A549 (cell line): ENCODE results near the gene UBAP1L. TPM values are rescaled to one million over a fixed set of nuclear protein-coding genes. Genes with fewer than 3 reads are reported as not detected.

Experiments
- ATAC-seq, 2 experiments: fragments of 200-7000 bp in 1 of 2; fragments of >200 bp in 1 of 2; cut with Nextera tagmentation in 1 of 2; cut with Tn5 transposase in 1 of 2; 3 replicates each; pipeline versions ENCODE4 v1.8.0 to v1.9.1; 2018 to 2020; ENCODE audit warnings: mild to moderate bottlenecking in 1 of 2, moderate library complexity in 1 of 2
- CTCF ChIA-PET: fragments of 300-600 bp; sonication (Branson Sonifier 250); formaldehyde crosslinking; extraction: SDS; loops from one replicate; lab custom pipeline; 2021; ENCODE audit warnings: antibody characterized with exemption, inconsistent platforms; lab: Yijun Ruan, JAX
- POLR2A ChIA-PET: fragments of 350-600 bp; formaldehyde crosslinking; extraction: SDS; loops from one replicate; lab custom pipeline; 2021; ENCODE audit warnings: antibody characterized with exemption, inconsistent platforms; lab: Yijun Ruan, JAX
- DNase-seq, 2 experiments: peaks; one replicate each; pipeline versions ENCODE4 v3.0.0 to v3.0.0-alpha.2; 2011 to 2016; ENCODE audit warnings: low read depth in 1 of 2, low spot score in 1 of 2
- FAIRE-seq: peaks from 2 replicates; lab custom pipeline; 2011; peaks lifted over from hg19 to GRCh38; lab: Jason Lieb, UNC
- H3K27ac ChIP-seq, 2 experiments: fragments of >200 bp; sonication (Bioruptor Twin); formaldehyde crosslinking; 3 replicates each; pipeline ENCODE4 v1.5.1; 2016 to 2017
- H3K4me1 ChIP-seq: fragments of >200 bp; sonication (Bioruptor Twin); formaldehyde crosslinking; 3 replicates; pipeline ENCODE4 v1.6.1; 2016
- H3K4me2 ChIP-seq: fragments of >200 bp; sonication (Bioruptor Twin); formaldehyde crosslinking; 3 replicates; pipeline ENCODE4 v1.6.1; 2016
- H3K4me3 ChIP-seq: fragments of >200 bp; sonication (Bioruptor Twin); formaldehyde crosslinking; 3 replicates; pipeline ENCODE4 v1.5.1; 2016
- H3K9me3 ChIP-seq: fragments of >200 bp; sonication (Bioruptor Twin); formaldehyde crosslinking; 3 replicates; pipeline ENCODE4 v1.6.1; 2016
- EHMT2 ChIP-seq: fragments of 200-600 bp; sonication (generic); IDR thresholded peaks from 2 replicates; pipeline ENCODE4 v1.6.1; 2016; ENCODE audit warnings: antibody characterized with exemption, low read depth, mild to moderate bottlenecking, moderate library complexity
- ESRRA ChIP-seq: fragments of 150-350 bp; IDR thresholded peaks from 2 replicates; pipeline ENCODE4 v1.6.1; 2014; ENCODE audit warnings: mild to moderate bottlenecking, low read length, borderline replicate concordance
- FOSL2 ChIP-seq, 2 experiments: fragments of 450-650 bp in 1 of 2; fragments of >200 bp in 1 of 2; sonication (Bioruptor Twin) in 1 of 2; formaldehyde crosslinking; IDR thresholded peaks; 2 replicates each; pipeline versions ENCODE4 v1.5.0 to v1.6.1; 2016 to 2020; ENCODE audit warnings: mild to moderate bottlenecking in 1 of 2, moderate library complexity in 1 of 2
- FOXS1 ChIP-seq: fragments of 250-450 bp; sonication (Bioruptor Pico); IDR thresholded peaks from 2 replicates; pipeline ENCODE4 v1.5.0; 2020; ENCODE audit warnings: mild to moderate bottlenecking, moderate library complexity
- GATA3 ChIP-seq: IDR thresholded peaks from 2 replicates; pipeline ENCODE4 v1.6.1; 2012; ENCODE audit warnings: borderline replicate concordance
- HEYL ChIP-seq: fragments of 250-450 bp; sonication (Bioruptor Pico); IDR thresholded peaks from 2 replicates; pipeline ENCODE4 v1.8.0; 2021; ENCODE audit warnings: mild to moderate bottlenecking, moderate library complexity
- HOXB13 ChIP-seq: fragments of 250-450 bp; sonication (Bioruptor Pico); IDR thresholded peaks from 2 replicates; pipeline ENCODE4 v1.5.0; 2020; ENCODE audit warnings: low read depth, mild to moderate bottlenecking, moderate library complexity
- PHF8 ChIP-seq: fragments of 200-600 bp; sonication (generic); IDR thresholded peaks from 2 replicates; pipeline ENCODE4 v1.6.1; 2016; ENCODE audit warnings: low read depth, mild to moderate bottlenecking, antibody characterized with exemption, moderate library complexity, borderline replicate concordance
- SREBF2 ChIP-seq: fragments of 450-650 bp; IDR thresholded peaks from 2 replicates; pipeline ENCODE4 v1.6.1; 2014; ENCODE audit warnings: mild to moderate bottlenecking, moderate library complexity
- WGBS: methylation state at CpG from one replicate; pipeline ENCODE4 v1.1.6; 2017; ENCODE audit errors: missing lambda C conversion rate; 5-methylcytosine and 5-hydroxymethylcytosine counted together
- polyA plus RNA-seq, 4 experiments: library from polyadenylated mRNA; depleted of rRNA in 3 of 4; stranded (reverse); fragments of >200 nt; fragmentation: RNase III in 1 of 4; extraction: RNeasy Plus Mini Kit Qiagen cat#74134 plus additional on column Dnase treatment in 1 of 4; gene quantifications; 2 replicates in 3 of 4; 3 replicates in 1 of 4; pipeline ENCODE4 v1.2.3, GENCODE V29; 2011 to 2017
- TF ChIP-seq, protein P1 (sequence below): fragments of 450-650 bp; IDR thresholded peaks from 2 replicates; pipeline ENCODE4 v1.6.1; 2014; ENCODE audit warnings: antibody characterized with exemption
- TF ChIP-seq, protein P2 (sequence below): fragments of 250-450 bp; sonication (Bioruptor Pico); IDR thresholded peaks from 2 replicates; pipeline ENCODE4 v1.5.0; 2021; ENCODE audit warnings: mild to moderate bottlenecking, moderate library complexity, borderline replicate concordance
- TF ChIP-seq, protein P3 (sequence below): IDR thresholded peaks from 2 replicates; pipeline ENCODE4 v1.6.1; 2012

Gene UBAP1L
- polyA plus RNA-seq, 2 of the 4 experiments (the other 2 are of a cell fraction): 0.84 to 0.87 TPM

DNA sequence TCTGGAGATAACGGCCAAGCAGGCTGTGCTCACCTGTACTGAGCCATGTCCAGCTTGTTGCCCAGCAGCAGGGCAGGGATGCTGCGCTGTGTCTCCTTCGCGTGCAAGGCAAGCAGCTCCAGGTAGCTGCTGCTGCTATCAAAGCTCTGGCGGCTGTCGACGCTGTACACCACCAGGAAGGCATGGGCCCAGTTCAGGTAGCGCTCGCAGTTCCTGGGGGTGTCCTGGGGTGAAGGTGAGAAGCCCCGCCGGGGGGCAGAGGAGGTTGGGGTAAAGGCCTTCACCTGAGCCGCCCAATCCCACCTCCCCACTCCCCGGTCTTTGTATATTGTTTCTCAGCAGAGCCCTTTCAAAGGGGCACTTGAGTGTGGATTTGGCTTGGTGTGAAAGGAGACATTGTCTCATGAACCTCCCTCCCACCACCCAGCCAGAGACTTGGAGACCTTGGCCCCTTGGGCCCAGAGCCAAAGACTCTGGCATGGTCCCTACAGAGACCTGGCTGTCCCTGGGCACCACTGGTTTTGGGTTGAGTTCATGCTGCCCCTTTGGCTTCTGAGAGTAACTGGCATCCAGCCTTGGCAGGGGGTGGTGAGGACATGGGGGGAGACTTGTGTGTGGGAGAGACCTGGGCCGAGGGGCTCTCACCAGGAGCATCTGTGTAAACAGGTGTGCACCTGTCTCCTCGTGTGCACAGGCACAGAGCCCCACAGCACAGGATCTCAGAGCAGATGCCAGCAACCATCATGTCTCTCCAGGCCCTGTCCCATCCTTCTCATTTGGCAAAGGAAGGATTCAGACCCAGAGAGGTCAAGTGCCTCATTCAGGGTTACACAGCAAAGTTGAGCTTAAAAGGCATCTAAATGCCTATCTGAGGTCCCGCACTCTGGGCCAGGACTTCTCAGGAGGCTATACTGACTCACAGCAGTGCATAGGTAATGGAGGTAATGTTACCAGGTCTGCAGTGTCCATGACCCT lies 56.3 kb downstream of the UBAP1L start:
- no peak for DNase-seq
- Histone ChIP-seq H3K4me2 (no peak overlapping the region), H3K27ac (peak overlapping the region in 1 of 2 experiments; percentile 75; a peak in 3 of 6 replicates)
- no peak for FAIRE-seq
- ChIA-PET CTCF (interaction anchor here (1.2 to 33.7 kb wide), 5 partner anchors 4 to 213 kb away, joined by 3 to 1280 read pairs (median 46); partner anchors contain the start of genes KBTBD13, RASL12 and SLC51B), POLR2A (interaction anchor here (0.5 kb wide), 1 partner anchor 480 kb away, joined by 7 read pairs; no protein-coding TSS in a partner anchor)
- no peak for ATAC-seq
- no peak for TF ChIP-seq SREBF2
- no peak for TF ChIP-seq HOXB13 (CRISPR knock-in tag)
- TF ChIP-seq, all 56 proteins: peak for 0
- Histone ChIP-seq H3K4me1 (peaks cover 40% of the 10 kb centered on the region), H3K4me3 (no peak overlapping the region), H3K9me3 (no peaks in the 10 kb centered on the region)
- 93% methylated on average over 15 of the region's 16 CpGs for WGBS

DNA sequence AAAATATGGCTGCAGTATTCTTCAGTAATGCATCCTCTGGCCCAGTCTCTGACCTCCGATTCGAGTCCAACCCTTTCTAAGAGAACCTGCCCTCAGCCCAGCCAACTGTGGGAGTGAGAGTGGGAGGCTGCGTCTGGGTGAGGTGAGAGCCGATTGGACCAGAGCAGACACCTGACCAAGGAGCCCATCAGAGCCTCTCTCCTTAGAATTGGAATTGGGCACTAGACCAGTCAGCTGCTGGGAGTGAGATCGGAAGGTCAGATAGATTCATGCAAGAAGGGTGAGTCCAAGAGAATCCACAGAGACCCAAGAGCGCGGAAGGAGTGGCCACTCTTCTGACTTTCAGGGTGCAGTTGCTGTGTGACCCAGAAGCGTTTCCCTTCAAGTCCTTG lies 57.5 kb downstream of the UBAP1L start:
- peak in 1 of 2 experiments; percentile 47; a peak in 4 of 6 replicates for ATAC-seq
- TF ChIP-seq FOXS1 (CRISPR knock-in tag): no peak
- TF ChIP-seq GATA3: no peak
- TF ChIP-seq HEYL (CRISPR knock-in tag): no peak
- TF ChIP-seq, protein P1, sequence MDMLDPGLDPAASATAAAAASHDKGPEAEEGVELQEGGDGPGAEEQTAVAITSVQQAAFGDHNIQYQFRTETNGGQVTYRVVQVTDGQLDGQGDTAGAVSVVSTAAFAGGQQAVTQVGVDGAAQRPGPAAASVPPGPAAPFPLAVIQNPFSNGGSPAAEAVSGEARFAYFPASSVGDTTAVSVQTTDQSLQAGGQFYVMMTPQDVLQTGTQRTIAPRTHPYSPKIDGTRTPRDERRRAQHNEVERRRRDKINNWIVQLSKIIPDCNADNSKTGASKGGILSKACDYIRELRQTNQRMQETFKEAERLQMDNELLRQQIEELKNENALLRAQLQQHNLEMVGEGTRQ: peak; percentile 63
- TF ChIP-seq PHF8: no peak
- TF ChIP-seq EHMT2: no peak
- Histone ChIP-seq H3K4me2 (peak overlapping the region; percentile 48), H3K27ac (peak overlapping the region; percentile 56 to 75; a peak in 5 of 6 replicates), H3K9me3 (no peaks in the 10 kb centered on the region), H3K4me3 (no peak overlapping the region), H3K4me1 (peaks cover 40% of the 10 kb centered on the region)
- ChIA-PET POLR2A (no interaction called here), CTCF (interaction anchor here (1.2 to 33.7 kb wide), 4 partner anchors 3 to 214 kb away, joined by 6 to 1280 read pairs (median 663); partner anchors contain the start of genes KBTBD13, RASL12 and SLC51B)
- 80% methylated on average over 8 of the region's 8 CpGs for WGBS
- no peak for FAIRE-seq
- peak in 1 of 2 experiments; percentile 66 for DNase-seq

DNA sequence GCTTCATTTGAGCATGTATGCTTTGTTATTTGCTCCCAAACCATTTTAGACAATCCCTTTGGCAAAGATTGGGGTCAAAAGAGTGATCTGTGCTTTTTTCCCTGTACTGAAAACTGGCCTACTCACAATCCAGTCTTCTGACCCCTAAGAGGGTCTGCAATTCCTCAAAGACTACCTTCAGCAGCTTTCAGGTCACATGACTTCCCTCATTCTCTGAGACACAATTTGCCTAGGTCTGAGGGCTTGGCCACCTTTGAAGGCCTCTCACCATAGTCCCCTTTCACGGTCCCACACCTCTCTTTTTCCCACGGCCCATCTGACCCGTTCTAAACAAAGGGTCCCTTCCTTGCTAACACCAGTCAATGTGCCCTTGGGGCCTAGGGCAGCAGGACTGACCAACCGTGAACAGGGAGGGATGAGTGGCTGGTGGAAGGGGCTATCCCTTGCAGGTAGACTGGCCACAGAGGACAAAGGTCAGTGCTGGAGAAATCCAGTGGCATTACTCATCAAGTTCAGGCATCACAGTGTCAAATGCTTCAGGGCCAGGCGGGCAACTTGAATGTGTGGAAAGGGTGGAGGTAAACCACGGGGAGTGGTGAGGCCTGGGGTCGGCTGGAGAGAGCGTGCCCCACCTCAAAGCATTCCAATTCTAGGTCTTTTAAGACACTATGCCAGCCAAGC lies 58.0 kb downstream of the UBAP1L start:
- no peak overlapping the region for H3K4me3 ChIP-seq
- H3K4me1 ChIP-seq: peaks cover 40% of the 10 kb centered on the region
- CTCF ChIA-PET: interaction anchor here (1.2 to 33.7 kb wide), 8 partner anchors 15 to 329 kb away, joined by 4 to 1280 read pairs (median 40); partner anchors contain the start of genes KBTBD13, RASL12 and SLC51B
- peak overlapping the region; percentile 48 for H3K4me2 ChIP-seq
- H3K27ac ChIP-seq: peak overlapping the region; percentile 56 to 75
- peak; percentile 47 to 57; a peak in 4 of 6 replicates for ATAC-seq
- WGBS: 32% methylated on average over 8 of the region's 8 CpGs
- peak; percentile 56; the same call in 1 of the 2 replicates for TF ChIP-seq ESRRA
- TF ChIP-seq, protein P2, sequence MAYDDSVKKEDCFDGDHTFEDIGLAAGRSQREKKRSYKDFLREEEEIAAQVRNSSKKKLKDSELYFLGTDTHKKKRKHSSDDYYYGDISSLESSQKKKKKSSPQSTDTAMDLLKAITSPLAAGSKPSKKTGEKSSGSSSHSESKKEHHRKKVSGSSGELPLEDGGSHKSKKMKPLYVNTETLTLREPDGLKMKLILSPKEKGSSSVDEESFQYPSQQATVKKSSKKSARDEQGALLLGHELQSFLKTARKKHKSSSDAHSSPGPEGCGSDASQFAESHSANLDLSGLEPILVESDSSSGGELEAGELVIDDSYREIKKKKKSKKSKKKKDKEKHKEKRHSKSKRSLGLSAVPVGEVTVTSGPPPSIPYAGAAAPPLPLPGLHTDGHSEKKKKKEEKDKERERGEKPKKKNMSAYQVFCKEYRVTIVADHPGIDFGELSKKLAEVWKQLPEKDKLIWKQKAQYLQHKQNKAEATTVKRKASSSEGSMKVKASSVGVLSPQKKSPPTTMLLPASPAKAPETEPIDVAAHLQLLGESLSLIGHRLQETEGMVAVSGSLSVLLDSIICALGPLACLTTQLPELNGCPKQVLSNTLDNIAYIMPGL: no peak
- no peak for TF ChIP-seq FOSL2 (IDR thresholded peaks at IDR 0.05)
- peak; percentile 57 for TF ChIP-seq FOSL2 (CRISPR knock-in tag; IDR thresholded peaks at IDR 0.05)
- TF ChIP-seq, protein P3, sequence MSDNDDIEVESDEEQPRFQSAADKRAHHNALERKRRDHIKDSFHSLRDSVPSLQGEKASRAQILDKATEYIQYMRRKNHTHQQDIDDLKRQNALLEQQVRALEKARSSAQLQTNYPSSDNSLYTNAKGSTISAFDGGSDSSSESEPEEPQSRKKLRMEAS: peak; percentile 53
- TF ChIP-seq, all 56 proteins: peak for 3
- H3K9me3 ChIP-seq: no peaks in the 10 kb centered on the region
- POLR2A ChIA-PET: no interaction called here
- DNase-seq: peak; percentile 76
- FAIRE-seq: no peak
